ENCODE results near the gene MMD2.

Gene MMD2

GRCh38 chr7:4868493-4868892 is 90.5 kb downstream of the MMD2 start:
- DNase-seq (ENCODE audit: low read depth) = no peak

GRCh38 chr7:4866528-4867496 is 92.2 kb downstream of the MMD2 start:
- DNase-seq (ENCODE audit: low read depth) = no peak

GRCh38 chr7:4862156-4862555 is 96.8 kb downstream of the MMD2 start:
- DNase-seq (ENCODE audit: low read depth) = no peak

- no peak for DNase-seq (ENCODE audit: low read depth)
These were observed 97.3 kb downstream of the MMD2 start, which contains the start of gene PAPOLB for GRCh38 chr7:4861673-4862072. Gene PAPOLB, minus strand, starts transcription at chr7:4862030. Its CDS starts 220 bp downstream, at chr7:4861810.

- DNase-seq (ENCODE audit: low read depth) = no peak
These were observed 97.8 kb downstream of the MMD2 start for GRCh38 chr7:4861227-4861626.

GRCh38 chr7:4857189-4857588 is 101.8 kb downstream of the MMD2 start:
- no peak for DNase-seq (ENCODE audit: low read depth)

GRCh38 chr7:4856336-4857057 is 102.5 kb downstream of the MMD2 start:
- DNase-seq (ENCODE audit: low read depth) = no peak
